NCI-H460 (cell line): ENCODE results near the gene RAI14. TPM values are rescaled to one million over a fixed set of nuclear protein-coding genes. Genes with fewer than 3 reads are reported as not detected.
A peak's percentile ranks its signal among the peaks of the same experiment; 100 is the strongest.

Experiments used
- DNase-seq: peaks from one replicate; pipeline ENCODE4 v3.0.0-alpha.2; 2016; ENCODE audit warnings: low read depth; ENCODE audit errors: extremely low read depth
- polyA plus RNA-seq: library from polyadenylated mRNA; depleted of rRNA; stranded (reverse); fragments of >200 nt; gene quantifications from 2 replicates; pipeline ENCODE4 v1.2.3, GENCODE V29; 2014; cell fraction: nucleus; rRNA removed
- total RNA-seq: library from RNA; depleted of rRNA; stranded (reverse); fragments of >200 nt; shearing (Covaris generic); gene quantifications from 2 replicates; pipeline ENCODE4 v1.2.3, GENCODE V29; 2014; rRNA removed

Gene RAI14
- 13.1 and 15.9 TPM in 2 replicates for total RNA-seq
- polyA plus RNA-seq = 8.0 and 23.8 TPM in 2 replicates

GRCh38 chr5:34656001-34656699 lies at the start of gene RAI14:
Gene RAI14, plus strand, starts transcription at chr5:34656328. Its CDS starts 30,592 bp downstream, at chr5:34686920.
- peak; percentile 36 for DNase-seq

- DNase-seq = no peak
Observed at GRCh38 chr5:34608368-34608767, 47.8 kb upstream of the RAI14 start.

- peak; percentile 34 for DNase-seq
Observed at GRCh38 chr5:34608859-34609648, 47.1 kb upstream of the RAI14 start.

GRCh38 chr5:34609951-34610441 lies 46.1 kb upstream of the RAI14 start:
- DNase-seq = no peak

GRCh38 chr5:34610546-34610945 lies 45.6 kb upstream of the RAI14 start:
- no peak for DNase-seq

- no peak for DNase-seq
Observed at GRCh38 chr5:34611464-34612415, 44.4 kb upstream of the RAI14 start.

GRCh38 chr5:34616651-34617050 lies 39.5 kb upstream of the RAI14 start:
- no peak for DNase-seq

GRCh38 chr5:34618371-34619065 lies 37.6 kb upstream of the RAI14 start:
- DNase-seq = no peak

GRCh38 chr5:34620185-34620584 lies 35.9 kb upstream of the RAI14 start:
- DNase-seq = no peak

GRCh38 chr5:34621277-34622097 lies 34.6 kb upstream of the RAI14 start:
- no peak for DNase-seq

GRCh38 chr5:34622098-34622400 lies 34.1 kb upstream of the RAI14 start:
- no peak for DNase-seq

- DNase-seq = no peak
Observed at GRCh38 chr5:34624691-34625090, 31.4 kb upstream of the RAI14 start.

- no peak for DNase-seq
Observed at GRCh38 chr5:34625246-34625645, 30.9 kb upstream of the RAI14 start.

GRCh38 chr5:34626036-34626435 lies 30.1 kb upstream of the RAI14 start:
- peak; percentile 44 for DNase-seq

- no peak for DNase-seq
Observed at GRCh38 chr5:34626751-34627150, 29.4 kb upstream of the RAI14 start.

GRCh38 chr5:34627794-34628193 lies 28.3 kb upstream of the RAI14 start:
- no peak for DNase-seq

GRCh38 chr5:34628373-34628772 lies 27.8 kb upstream of the RAI14 start:
- no peak for DNase-seq

GRCh38 chr5:34630596-34630995 lies 25.5 kb upstream of the RAI14 start:
- no peak for DNase-seq

- no peak for DNase-seq
Observed at GRCh38 chr5:34632807-34633422, 23.2 kb upstream of the RAI14 start.
